Mammary epithelial cell (primary cell): ENCODE data around the gene C1orf232.

Experiments used
- EZH2 ChIP-seq: IDR thresholded peaks from 2 replicates; pipeline ENCODE4 v1.6.1; 2012; ENCODE audit warnings: low read length, inconsistent platforms, borderline replicate concordance
- TF ChIP-seq, protein P1 (sequence below), 2 donors: IDR thresholded peaks in 1 of 2; conservative IDR thresholded peaks in 1 of 2; 2 replicates each; pipeline ENCODE4 v1.5.1; 2011 to 2012; ENCODE audit warnings: inconsistent platforms in 2 of 2, low read length in 2 of 2, mild to moderate bottlenecking in 2 of 2, control low read depth in 1 of 2, low read depth in 1 of 2; ENCODE audit not compliant: insufficient read depth in 1 of 2; ENCODE audit errors: extremely low read depth in 1 of 2

DNA sequence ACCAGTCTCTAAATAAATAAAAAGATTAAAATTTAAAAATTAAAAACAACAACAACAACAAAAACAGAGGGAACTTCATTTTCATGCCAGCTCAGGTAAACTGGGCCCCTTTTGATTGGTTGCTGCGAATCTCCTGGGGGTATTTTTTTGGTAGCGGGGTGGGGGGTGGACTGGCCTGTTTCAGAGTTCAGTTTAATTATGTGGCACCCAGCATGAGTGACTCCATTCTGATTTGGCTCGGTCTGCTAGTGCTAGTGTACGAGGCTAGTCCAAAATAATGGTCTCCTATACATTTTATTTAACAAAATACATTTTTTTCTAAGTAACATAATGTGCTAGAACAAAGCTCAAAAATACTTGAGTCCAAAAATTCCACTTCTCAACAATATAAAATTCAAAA lies 39.0 kb downstream of the C1orf232 start:
- TF ChIP-seq, protein P1, sequence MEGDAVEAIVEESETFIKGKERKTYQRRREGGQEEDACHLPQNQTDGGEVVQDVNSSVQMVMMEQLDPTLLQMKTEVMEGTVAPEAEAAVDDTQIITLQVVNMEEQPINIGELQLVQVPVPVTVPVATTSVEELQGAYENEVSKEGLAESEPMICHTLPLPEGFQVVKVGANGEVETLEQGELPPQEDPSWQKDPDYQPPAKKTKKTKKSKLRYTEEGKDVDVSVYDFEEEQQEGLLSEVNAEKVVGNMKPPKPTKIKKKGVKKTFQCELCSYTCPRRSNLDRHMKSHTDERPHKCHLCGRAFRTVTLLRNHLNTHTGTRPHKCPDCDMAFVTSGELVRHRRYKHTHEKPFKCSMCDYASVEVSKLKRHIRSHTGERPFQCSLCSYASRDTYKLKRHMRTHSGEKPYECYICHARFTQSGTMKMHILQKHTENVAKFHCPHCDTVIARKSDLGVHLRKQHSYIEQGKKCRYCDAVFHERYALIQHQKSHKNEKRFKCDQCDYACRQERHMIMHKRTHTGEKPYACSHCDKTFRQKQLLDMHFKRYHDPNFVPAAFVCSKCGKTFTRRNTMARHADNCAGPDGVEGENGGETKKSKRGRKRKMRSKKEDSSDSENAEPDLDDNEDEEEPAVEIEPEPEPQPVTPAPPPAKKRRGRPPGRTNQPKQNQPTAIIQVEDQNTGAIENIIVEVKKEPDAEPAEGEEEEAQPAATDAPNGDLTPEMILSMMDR (conservative IDR thresholded peaks at IDR 0.05 in 1 of 2, IDR thresholded peaks at IDR 0.05 in 1 of 2; ENCODE audit: extremely low read depth in 1 of 2, insufficient read depth in 1 of 2, low read depth in 1 of 2, low read length in 2 of 2), result no peak
- TF ChIP-seq EZH2, result no peak
